SKM-1 (cell line): ENCODE results near the gene ADORA2A.

Experiments
- DNase-seq: peaks from one replicate; lab custom pipeline; 2025; ENCODE audit not compliant: unreplicated experiment; lab: John Stamatoyannopoulos, UW

Gene ADORA2A

DNA sequence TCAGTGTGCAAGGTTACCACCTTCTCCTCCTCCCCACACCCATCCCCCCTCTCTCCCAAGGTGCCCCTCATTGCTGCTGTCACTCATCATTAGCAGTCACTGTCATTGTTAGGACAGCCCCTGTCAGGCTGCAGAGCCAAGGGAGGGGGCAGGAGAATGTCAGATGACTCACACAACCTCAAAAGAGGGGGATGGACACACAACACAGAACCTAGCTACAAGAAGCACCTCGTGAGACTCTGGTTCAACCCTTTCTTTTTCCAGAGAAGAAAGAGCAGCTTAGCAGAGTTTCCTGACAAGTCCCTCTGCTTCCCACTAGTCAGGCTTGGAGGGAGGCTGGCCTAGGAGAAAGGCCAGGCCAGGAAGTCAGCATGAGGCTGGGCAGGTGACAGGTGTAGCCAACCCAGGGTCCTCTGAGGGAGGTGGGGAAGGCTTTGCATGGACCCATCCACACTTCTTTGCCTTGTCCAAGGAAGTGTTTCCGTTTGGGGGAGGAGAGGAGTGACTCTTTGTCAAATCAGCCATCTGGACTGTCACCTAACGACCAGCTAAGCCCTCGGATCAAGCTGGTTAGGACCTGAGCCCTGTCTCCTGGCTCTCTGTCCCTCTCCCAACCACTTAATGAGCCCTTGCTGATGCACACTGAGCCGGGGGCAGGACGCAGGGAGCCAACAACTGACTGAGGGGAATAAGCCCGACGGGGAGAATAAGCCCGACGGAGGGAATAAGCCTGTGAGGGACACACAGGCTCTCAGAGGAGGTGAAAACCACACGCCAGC lies 18.3 kb downstream of the ADORA2A start:
- DNase-seq = no peak

DNA sequence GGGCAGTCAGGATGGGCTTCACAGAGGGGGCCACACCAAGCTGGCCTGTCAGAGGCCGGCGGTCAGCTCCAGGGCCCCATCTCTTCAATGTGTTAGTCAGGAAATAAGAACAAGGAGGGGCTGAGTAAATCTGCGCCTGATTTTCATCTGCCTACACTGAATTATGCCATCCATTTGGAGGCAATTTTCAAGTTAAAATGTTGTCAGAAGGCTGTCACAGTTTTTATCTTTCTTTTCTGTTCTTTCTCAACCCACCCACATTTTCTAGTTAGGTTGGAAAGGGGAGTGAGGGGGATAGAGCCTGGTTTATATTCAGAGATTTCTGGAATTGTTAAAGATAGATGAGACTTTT lies 18.8 kb downstream of the ADORA2A start:
- DNase-seq = no peak

DNA sequence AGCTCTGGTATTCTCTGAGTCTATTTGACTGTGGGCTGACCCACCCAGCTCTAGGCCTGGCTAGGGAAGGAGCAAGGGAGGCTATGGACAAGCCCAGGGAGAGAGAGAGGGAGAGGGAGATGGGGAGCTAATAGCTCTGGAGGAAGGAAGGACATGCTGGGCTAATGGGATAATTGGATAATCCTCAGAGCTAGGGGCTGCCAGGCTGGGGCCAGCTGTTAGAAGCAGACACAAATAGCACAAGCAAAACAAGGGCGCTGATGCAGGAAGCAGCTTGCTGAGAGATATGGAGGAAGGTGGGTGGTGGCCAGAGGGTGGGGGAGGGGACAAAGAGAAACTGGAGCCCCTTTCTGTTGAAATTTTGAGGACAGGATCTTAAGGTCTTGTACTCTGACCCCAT lies 23.2 kb downstream of the ADORA2A start:
- no peak for DNase-seq

DNA sequence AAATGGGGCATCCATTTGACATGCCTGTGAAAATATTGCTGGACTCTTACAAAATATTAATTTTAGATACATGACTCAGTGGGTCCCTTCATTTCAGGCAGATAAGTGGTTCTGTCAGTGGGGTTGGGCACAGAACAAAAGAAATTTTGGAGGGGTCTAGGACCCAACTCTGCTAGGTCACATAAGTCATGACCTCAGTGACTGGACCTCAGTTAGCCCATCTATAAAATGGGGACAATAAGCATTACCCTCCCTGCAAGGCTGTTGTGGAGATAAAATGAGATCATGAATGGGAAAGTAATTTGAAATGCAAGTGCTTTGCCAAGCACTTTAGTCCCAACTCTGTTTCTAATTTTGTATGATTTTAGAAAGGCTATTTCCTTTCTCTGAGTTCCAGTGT lies 23.8 kb downstream of the ADORA2A start:
- DNase-seq = no peak

DNA sequence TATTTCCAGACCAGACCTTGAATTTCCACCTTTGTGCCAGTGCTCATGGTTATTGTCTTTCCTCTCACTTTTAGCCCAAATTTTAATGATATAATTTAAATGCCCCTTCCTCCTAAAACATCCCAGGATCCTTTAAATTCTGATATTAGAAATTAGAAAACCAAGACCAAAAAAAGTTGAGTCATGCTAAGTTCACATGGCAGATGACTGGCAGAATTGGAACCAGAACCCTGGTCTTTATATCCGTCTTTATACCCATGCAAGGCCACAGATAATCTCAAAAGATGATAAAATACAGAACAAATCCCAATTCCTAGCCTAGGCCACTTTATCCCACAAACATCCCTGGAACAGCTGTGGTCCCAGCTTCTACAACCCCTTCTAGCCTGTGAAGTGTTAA lies 26.5 kb downstream of the ADORA2A start:
- DNase-seq = no peak

DNA sequence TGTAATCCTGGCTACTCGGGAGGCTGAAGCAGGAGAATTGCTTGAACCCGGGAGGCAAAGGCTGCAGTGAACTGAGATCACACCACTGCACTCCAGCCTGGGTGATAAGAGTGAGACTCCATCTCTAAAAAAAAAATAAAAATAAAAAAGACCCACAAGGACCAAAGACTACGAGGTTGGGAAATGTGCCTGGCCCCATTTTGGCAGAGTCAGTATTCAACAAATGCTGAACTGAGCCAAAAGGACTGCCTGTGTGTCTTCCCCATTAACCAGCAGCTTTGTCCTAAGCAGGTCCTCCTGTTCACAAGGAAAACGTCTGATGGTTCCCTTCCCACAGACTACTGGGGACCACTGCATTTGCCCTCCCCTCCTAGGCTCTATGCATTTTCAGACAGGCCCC lies 27.6 kb downstream of the ADORA2A start:
- no peak for DNase-seq

DNA sequence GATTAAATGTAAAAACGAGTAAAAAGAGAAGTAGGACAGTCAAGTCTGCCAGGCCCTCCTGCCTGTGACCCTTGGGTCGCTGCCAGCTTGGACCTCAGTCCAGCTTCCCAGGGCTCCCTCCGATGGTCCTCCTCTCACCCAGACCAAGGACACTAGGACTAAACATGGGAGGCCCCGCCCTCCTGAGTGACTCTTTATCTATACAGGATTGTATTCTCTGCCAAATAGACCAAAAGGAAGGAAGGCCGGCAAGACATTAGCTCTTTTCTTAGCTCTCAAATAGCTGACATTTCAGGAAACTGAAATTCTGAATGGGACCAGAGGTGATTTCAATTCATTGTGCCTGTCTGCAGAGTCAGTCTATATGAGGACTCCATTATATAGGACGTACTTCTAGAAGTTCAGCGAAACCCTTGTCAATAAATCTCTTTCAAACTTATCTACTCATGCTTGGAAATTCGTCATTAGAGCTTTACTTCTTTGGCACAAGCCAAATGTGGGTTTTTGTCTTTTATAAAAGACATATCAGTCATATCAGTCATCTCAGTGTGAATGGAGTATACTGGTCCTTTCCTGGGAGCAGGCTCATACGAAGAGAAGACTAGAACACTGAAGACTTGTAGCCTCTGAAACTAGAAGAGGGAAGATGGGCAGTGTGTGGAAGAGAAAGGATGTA lies 28.5 kb downstream of the ADORA2A start:
- DNase-seq = no peak

DNA sequence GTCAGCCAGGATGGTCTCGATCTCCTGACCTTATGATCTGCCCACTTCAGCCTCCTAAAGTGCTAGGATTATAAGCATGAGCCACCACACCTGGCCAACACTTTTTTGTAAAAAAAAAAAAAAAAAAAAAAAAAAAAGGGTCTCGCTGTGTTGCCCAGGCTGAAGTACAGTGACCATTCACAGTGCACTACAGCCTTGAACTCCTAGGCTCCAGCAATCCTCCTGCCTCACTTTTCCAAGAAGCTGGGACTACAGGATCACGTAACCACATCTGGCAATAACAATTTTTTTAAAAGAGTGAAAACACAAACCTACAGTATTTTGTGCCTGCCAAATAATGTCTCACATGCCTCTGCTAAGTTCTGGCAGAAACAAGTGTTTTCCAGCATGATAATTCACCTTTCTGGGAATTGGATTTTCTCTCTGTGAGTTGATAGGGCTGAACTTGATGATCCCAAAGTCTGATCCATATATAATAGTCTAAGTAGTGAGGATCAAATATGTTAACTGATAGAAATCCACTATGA lies 30.6 kb downstream of the ADORA2A start:
- DNase-seq = no peak

DNA sequence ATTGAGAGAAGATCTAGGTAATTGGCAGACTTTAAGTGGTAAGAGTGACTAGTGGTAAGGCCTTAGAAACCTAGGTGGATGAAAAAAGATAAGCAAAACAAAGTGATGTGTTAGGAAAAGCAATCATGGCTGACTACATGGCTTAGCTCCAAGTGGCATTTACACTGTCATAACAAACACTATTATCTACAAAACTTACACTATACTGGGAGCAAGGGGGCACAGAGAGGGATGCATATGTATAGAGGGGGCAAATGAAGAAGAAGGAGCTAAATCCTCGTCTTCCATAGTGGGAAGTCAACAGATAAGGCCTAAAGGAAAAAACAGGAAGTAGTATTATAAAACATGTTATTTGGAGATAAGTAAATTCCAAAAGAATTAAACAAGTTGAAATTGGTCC lies 32.5 kb downstream of the ADORA2A start:
- no peak for DNase-seq

DNA sequence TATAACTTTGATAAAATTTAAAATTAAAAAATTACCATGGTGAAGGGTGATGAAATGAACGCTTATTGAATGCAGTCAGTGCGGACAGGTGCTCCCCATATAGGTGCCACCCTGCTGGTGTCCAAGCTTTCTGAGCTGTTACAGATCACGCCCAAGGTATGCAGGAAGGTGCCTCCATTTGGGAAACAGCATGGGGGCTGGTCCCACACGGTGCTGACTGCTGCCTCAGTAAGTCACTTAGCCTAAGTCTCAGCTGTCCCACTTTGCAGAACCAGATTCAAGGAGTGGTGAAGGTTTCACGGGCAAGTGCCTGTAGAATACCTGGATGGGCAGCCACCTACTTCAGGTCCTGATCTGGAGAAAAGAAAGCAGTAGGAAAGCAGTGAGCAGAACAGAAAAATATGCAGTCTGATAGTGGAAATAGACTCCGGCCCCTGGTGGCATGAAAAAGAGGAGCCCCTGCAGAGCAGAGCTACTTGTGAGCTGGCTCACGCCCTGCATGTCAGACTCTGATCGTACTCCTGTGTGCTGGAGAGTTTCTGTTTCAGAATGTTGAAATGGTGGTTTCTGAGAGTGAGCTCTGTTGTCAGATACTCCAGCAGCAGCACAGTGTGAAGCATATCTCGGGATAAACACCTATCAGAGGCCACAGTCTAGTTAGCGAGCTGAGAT lies 33.2 kb downstream of the ADORA2A start:
- DNase-seq = no peak

DNA sequence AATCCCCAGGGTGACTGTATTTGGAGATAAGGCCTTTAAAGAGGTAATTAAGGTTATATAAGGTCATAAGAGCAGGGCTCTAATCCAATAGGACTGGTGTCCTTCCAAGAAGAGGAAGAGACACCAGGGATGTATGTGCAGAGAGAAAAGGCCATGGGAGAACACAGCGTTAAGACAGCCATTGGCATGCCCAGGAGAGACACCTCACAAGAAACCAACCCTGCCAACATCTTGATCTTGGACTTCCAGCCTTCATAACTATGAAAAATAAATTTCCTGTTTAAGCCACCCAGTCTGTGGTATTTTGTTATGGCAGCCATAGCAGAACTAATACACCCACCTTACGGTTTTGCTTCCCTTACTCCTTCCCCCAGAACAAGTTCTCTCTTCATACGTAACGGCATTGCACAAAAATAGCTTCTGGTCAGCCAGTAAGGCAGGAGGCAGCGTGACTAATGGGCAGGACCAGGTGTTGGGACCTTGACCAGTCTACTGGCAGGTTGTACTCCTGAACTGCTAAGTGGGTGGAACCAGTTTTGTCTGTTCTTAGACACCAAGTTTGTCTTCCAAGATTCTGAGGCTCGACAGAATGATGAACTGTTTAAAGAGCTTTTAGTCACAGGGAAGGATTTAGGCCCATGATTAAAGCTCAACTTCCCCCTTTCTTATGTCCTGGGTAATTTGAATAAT lies 35.8 kb downstream of the ADORA2A start:
- peak; percentile 69 for DNase-seq

DNA sequence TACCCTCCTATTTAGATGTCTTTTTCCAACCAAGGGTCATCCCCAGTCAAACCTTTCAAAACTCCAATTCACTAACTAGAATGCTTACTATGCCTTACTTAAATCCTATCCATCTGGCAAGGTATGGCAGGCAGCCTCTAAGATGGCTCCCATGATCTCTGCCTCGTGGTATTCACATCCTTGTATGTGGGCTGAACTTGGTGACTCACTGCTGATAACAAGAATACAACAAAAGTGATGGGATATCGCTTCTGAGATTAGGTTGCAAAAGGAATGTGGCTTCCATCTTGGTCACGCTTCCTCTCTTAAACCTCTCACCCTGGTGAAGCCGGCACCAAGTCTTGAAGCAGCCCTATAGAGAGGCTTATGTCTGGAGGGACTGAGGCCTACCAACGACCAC lies 38.2 kb downstream of the ADORA2A start:
- DNase-seq = no peak

DNA sequence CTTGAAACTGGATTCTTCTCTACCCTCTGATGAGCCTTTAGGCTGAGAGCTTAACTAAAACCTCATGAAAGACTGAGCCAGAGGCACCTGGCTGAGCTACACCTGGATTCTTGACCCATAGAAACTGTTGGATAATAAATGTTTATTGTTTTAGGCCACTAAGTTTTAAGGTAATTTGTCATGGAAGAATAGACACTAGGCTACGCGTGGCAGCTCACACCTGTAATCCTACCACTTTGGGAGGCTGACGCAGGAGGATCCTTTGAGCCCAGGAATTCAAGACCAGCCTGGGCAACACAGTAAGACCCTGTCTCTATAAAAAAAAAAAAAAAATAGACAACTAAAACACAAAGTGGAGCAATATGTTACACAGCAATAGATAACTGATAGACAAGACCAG lies 38.6 kb downstream of the ADORA2A start:
- DNase-seq = no peak

DNA sequence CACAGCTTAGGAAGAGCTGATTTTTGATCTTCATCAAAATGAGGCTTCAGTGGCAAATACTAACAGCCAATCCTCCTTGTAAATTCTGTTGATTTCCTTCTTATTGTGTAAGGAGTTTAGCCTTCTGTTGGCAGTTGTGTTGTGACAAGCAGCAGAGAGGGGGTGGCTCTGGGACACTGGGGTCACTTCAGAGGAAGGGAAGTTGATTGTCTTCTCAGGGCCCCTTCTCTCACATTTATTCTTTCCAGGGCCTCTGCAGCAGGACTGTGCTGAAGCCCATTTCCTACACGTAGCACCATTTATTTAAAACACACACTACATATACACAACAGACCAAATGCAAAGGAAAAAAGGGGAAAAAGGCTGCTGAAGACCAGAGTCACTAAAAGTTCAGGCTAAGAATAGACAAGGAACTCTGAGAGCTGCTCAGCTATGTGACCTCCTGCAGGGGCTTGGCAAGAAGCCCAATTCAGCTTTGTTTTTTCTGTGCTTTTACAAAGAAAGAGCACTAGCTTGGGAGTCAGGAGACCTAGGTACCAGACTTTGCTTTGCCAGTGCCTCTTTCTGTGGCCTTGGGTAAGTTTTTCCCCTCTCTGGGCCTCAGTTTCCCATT lies 39.4 kb downstream of the ADORA2A start:
- peak; percentile 58 for DNase-seq

DNA sequence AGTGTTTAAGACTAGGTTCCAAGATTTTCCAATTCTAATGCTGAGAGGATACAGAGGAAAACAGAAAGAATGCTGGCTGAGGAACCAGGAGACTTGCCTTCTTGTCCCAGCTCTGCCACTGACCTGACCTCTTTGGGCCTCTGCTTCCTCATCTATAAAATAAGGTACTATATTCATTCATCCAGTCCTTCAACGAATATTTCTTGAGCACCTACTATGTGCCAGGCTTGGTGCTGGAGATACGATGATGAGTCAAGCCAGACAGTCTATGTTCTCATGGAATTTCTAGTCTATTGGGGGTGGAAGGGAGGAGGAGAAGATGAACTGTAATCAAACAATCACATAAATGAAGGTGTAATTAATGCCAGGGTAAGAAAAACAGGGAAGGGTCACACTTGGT lies 39.9 kb downstream of the ADORA2A start:
- DNase-seq = no peak

DNA sequence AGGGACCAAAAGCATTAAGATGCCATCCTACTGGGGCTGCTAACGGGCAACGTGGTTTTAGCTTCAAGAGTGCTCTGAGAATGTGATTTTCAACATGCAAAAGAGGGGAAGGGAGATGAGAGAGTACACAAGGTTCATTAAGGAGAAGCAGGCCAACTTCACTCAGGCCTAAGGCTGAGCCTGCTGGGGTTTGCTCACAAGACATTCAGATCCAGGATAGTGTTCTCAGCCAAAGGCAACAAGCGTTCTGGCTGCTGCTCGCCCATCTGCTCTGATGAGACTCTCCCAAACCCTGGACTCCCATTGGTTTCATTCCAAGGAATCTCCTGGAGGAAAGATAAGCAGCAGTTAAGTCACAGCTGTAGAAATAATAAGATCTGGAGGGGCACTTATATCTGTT lies 44.2 kb downstream of the ADORA2A start:
- no peak for DNase-seq

DNA sequence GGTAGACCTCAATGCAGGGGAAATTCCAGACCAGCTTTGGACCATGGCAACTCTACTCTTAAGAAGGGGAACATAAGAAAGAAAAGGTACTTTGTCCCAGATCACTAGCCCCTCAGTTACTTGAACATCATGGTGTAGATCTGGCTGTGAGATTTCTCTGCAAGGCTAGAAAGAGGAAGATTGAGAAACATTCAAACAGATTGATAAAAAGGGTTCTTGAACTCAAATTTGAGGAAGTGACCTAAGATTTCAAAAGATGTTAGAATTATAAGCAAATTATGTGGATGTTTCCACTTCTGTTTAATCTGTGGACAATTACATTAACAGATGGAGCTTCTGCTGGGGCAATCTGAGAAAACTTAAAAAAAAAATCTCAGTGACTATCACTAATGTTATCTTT lies 45.9 kb downstream of the ADORA2A start:
- peak; percentile 90 for DNase-seq

DNA sequence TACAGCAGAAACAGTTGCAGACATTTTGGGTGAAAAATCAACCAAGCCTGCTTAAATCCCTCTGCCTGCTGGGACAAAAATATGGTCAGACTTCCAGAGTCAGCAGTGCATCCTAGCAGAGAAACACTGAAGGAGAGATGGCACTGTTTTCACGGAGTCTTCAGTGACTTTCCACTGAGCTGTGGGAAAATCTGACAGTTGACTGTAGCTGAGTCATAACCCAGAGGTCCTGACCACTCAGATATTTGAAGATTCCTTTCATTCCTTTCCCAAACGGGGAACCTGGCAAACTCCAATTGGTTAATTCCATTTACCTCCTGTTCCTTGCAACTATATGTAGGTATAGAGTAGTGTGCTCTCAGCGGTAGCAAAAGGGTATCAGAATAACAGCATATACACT lies 46.8 kb downstream of the ADORA2A start:
- DNase-seq = no peak

DNA sequence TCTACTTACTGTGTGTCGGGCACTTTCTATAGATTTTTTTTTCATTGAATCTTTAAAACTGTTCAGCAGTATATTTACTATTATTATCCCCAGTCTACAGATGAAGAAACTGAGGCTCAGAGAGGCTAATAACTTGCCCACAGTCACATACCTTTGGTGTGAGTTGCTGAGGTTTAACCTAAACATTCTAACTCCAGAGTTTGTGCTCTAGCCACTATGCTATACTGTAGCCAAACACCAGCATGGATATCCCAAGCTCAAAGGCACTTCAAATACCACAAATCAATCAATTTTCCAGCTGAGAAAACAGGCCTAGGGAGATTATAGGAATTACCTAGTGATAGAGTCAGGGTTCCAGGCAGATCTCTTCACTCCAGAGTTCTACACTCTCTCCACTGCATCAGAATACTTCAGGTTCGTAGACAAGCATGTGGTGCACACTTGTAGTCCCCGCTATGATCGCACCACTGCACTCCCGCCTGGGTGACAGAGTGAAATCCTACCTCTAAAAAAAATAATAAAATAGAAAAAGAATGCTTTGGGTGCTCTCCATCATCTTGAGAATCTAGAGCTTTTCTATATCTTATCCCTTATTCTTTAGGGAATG lies 47.4 kb downstream of the ADORA2A start:
- no peak for DNase-seq

DNA sequence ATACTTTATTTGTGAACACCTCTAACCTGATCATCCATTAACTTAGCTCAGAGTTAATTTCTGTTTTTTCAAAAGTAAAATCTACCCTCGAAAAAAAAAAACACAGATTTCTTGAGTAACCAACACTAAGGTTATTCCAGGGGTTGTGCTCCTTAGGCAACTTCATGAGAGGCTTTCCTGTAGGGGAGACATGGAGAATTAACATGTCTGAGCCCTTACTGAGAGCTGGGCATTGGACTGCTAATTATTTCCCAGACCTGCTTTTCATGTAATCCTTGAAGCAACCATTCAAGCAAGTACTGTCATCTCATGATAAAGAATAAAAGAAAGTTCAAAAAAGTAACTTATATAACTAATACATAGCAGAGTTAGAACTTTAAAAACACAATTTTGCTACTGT lies 54.2 kb downstream of the ADORA2A start:
- DNase-seq = no peak

DNA sequence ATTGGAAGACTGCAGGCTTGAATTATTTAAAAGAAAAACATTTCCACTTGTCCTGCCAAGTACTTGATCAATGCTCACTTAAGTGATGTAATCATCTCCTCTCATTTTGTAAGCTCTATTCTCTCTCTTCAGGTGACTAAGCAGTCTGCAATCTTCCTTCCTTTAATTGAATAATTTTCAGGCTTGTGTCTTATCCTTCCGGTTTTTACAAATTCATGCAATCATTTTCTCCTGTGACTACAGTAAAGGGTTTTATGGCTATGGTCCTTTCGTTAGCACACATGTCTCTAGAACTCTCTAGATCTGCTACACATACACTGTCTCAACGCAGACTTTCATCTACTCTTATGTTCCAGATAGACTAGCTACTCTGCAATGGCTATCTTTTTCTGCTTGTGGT lies 55.2 kb downstream of the ADORA2A start:
- DNase-seq = peak; percentile 91
